DND-41 (cell line): ENCODE results near the gene KLF6.

Experiments
- ATAC-seq: fragments of 200-7000 bp; cut with Tn5 transposase; 3 replicates; pipeline ENCODE4 v1.9.1; 2021; ENCODE audit warnings: low read depth; ENCODE audit not compliant: insufficient read depth
- DNase-seq: peaks from one replicate; pipeline ENCODE4 v3.0.0-alpha.2; 2020
- H2AFZ ChIP-seq: 2 replicates; pipeline ENCODE4 v1.6.0; 2012; ENCODE audit warnings: low read depth, low read length
- H3K27ac ChIP-seq: 2 replicates; pipeline ENCODE4 v1.5.1; 2012; ENCODE audit warnings: low read length, inconsistent platforms
- H3K27me3 ChIP-seq: fragments of 200-600 bp; sonication (generic); 2 replicates; pipeline ENCODE4 v1.6.0; 2012; ENCODE audit warnings: low read length, mild to moderate bottlenecking, inconsistent platforms; ENCODE audit not compliant: insufficient read depth, poor library complexity
- H3K36me3 ChIP-seq: 2 replicates; pipeline ENCODE4 v1.5.1; 2012; ENCODE audit warnings: low read length, inconsistent platforms; ENCODE audit not compliant: insufficient read depth
- H3K4me1 ChIP-seq: 2 replicates; pipeline ENCODE4 v1.5.1; 2012; ENCODE audit warnings: mild to moderate bottlenecking, low read length; ENCODE audit not compliant: insufficient read depth
- H3K4me2 ChIP-seq: 2 replicates; pipeline ENCODE4 v1.6.0; 2012; ENCODE audit warnings: mild to moderate bottlenecking, moderate library complexity, low read length, inconsistent platforms; ENCODE audit not compliant: insufficient read depth
- H3K4me3 ChIP-seq, 2 experiments: fragments of 200-600 bp in 1 of 2; shearing (Covaris generic) in 1 of 2; 2 replicates each; pipeline ENCODE4 v1.5.1; 2012 to 2016; ENCODE audit warnings: inconsistent platforms in 2 of 2, low read length in 2 of 2, mild to moderate bottlenecking in 2 of 2, low read depth in 1 of 2, moderate library complexity in 1 of 2
- H3K79me2 ChIP-seq: 2 replicates; pipeline ENCODE4 v1.6.0; 2012; ENCODE audit warnings: low read length, inconsistent platforms; ENCODE audit not compliant: insufficient read depth
- H3K9ac ChIP-seq: 2 replicates; pipeline ENCODE4 v1.6.0; 2012; ENCODE audit warnings: low read depth, mild to moderate bottlenecking, inconsistent platforms, low read length, moderate library complexity
- H3K9me3 ChIP-seq: 2 replicates; pipeline ENCODE4 v1.5.1; 2012; ENCODE audit warnings: low read length, moderate library complexity, mild to moderate bottlenecking, inconsistent platforms; ENCODE audit not compliant: insufficient read depth, severe bottlenecking
- H4K20me1 ChIP-seq: 2 replicates; pipeline ENCODE4 v1.6.0; 2012; ENCODE audit warnings: low read length; ENCODE audit not compliant: insufficient read depth
- CTCF ChIP-seq: IDR thresholded peaks from 2 replicates; pipeline ENCODE4 v1.5.1; 2012; ENCODE audit warnings: borderline replicate concordance, low read length, moderate library complexity, mild to moderate bottlenecking; ENCODE audit not compliant: poor library complexity, severe bottlenecking; ENCODE audit errors: extremely low read depth
- EZH2 ChIP-seq: IDR thresholded peaks from 3 replicates; pipeline ENCODE4 v1.6.1; 2012; ENCODE audit warnings: borderline replicate concordance, low read depth, mild to moderate bottlenecking, moderate library complexity, low read length, inconsistent platforms; ENCODE audit not compliant: severe bottlenecking

Gene KLF6

DNA sequence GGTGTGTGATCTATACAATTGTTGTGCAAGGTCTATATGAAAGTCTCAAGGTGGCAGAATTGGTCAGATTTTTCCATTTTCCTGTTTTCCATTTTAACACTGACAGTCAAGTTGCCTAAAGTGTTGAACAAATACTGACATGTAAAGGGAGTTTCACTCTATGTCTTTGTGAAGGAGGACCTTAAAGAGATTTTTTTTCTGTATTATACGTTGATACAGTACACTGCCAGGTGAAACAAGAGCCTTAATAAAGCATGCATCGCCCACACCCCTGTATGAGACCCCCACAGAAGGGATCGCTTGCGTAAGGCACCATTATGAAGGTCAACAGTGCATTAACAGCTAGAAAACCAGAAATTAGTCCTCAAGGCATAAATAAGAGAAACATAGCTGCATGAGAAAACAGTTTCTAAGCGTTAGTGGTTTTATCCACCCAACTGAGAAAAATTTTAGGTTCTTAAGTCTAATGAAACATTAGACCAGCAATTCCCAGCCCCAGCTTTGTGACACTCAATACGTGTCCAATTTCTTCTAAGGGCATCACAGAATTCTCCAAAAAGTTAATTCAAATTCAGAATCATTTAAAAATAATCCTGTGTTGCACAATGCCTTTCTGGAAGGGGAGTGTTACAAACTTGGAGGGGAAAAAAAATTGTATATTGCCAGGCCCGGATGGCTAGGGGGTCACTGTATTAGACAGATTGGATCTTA is 6.9 kb downstream of the KLF6 start:
- peaks cover 60% of the 10 kb centered on the region for H3K79me2 ChIP-seq
- no peak overlapping the region for H3K27ac ChIP-seq
- ATAC-seq = no peak
- no peak overlapping the region for H3K9ac ChIP-seq
- H2AFZ ChIP-seq = no peak overlapping the region
- H3K4me2 ChIP-seq = peak overlapping the region; percentile 75; the same call in 1 of the 2 replicates
- H4K20me1 ChIP-seq = peaks cover 70% of the 10 kb centered on the region
- no peak for DNase-seq
- H3K36me3 ChIP-seq = peaks cover 86% of the 10 kb centered on the region
- H3K4me3 ChIP-seq = no peak overlapping the region; a peak in 1 of 4 replicates
- TF ChIP-seq EZH2 (no peak), CTCF (no peak)
- no peaks in the 10 kb centered on the region for H3K9me3 ChIP-seq
- H3K27me3 ChIP-seq = no peaks in the 10 kb centered on the region
- peaks cover 49% of the 10 kb centered on the region for H3K4me1 ChIP-seq

GRCh38 chr10:3776796-3777571 is 8.0 kb downstream of the KLF6 start:
- H3K4me2 ChIP-seq = no peak overlapping the region; the same call in 1 of the 2 replicates
- TF ChIP-seq EZH2 (no peak), CTCF (no peak)
- peaks cover 49% of the 10 kb centered on the region for H3K79me2 ChIP-seq
- DNase-seq (peak; percentile 50), ATAC-seq (no peak)
- no peak overlapping the region for H2AFZ ChIP-seq
- H3K4me1 ChIP-seq = peaks cover 42% of the 10 kb centered on the region
- H3K27me3 ChIP-seq = no peaks in the 10 kb centered on the region
- H3K27ac ChIP-seq = no peak overlapping the region
- H3K9ac ChIP-seq = no peak overlapping the region
- H3K9me3 ChIP-seq = no peaks in the 10 kb centered on the region
- H3K4me3 ChIP-seq = no peak overlapping the region
- H3K36me3 ChIP-seq = peaks cover 74% of the 10 kb centered on the region
- peaks cover 58% of the 10 kb centered on the region for H4K20me1 ChIP-seq

GRCh38 chr10:3775696-3776551 is 9.1 kb downstream of the KLF6 start:
- H2AFZ ChIP-seq = no peak overlapping the region
- TF ChIP-seq CTCF (no peak), EZH2 (no peak)
- peaks cover 48% of the 10 kb centered on the region for H4K20me1 ChIP-seq
- H3K36me3 ChIP-seq = peaks cover 64% of the 10 kb centered on the region
- no peaks in the 10 kb centered on the region for H3K9me3 ChIP-seq
- no peak overlapping the region for H3K4me3 ChIP-seq
- ATAC-seq = peak; percentile 52
- peak overlapping the region; percentile 7; the same call in 1 of the 2 replicates for H3K27ac ChIP-seq
- H3K79me2 ChIP-seq = peaks cover 38% of the 10 kb centered on the region
- peaks cover 32% of the 10 kb centered on the region for H3K4me1 ChIP-seq
- no peak overlapping the region for H3K9ac ChIP-seq
- no peaks in the 10 kb centered on the region for H3K27me3 ChIP-seq
- DNase-seq = peak; percentile 35
- no peak overlapping the region for H3K4me2 ChIP-seq
